IPS-15b (cell line): ENCODE results near the gene IZUMO1R.
"Not testable (repeated sequence)": the region's sequence is repeated elsewhere in the genome, so short reads cannot be mapped to it uniquely, and the experiment has no call there.

Experiments used
- H3K27me3 ChIP-seq: one replicate; pipeline ENCODE4 v1.6.1; 2013; ENCODE audit warnings: low read length; ENCODE audit not compliant: control insufficient read depth, insufficient read depth
- H3K36me3 ChIP-seq: one replicate; pipeline ENCODE4 v1.6.1; 2013; ENCODE audit warnings: low read length; ENCODE audit not compliant: control insufficient read depth, insufficient read depth
- H3K4me1 ChIP-seq: one replicate; pipeline ENCODE4 v1.6.1; 2013; ENCODE audit warnings: mild to moderate bottlenecking, low read length; ENCODE audit not compliant: control insufficient read depth, insufficient read depth
- H3K4me3 ChIP-seq: one replicate; pipeline ENCODE4 v1.5.1; 2013; ENCODE audit warnings: low read depth, low read length
- H3K9ac ChIP-seq: one replicate; pipeline ENCODE4 v1.6.1; 2013; ENCODE audit warnings: low read depth, mild to moderate bottlenecking, low read length
- H3K9me3 ChIP-seq: one replicate; pipeline ENCODE4 v1.6.1; 2013; ENCODE audit warnings: mild to moderate bottlenecking, low read length; ENCODE audit not compliant: control insufficient read depth, insufficient read depth

The IZUMO1R gene

DNA sequence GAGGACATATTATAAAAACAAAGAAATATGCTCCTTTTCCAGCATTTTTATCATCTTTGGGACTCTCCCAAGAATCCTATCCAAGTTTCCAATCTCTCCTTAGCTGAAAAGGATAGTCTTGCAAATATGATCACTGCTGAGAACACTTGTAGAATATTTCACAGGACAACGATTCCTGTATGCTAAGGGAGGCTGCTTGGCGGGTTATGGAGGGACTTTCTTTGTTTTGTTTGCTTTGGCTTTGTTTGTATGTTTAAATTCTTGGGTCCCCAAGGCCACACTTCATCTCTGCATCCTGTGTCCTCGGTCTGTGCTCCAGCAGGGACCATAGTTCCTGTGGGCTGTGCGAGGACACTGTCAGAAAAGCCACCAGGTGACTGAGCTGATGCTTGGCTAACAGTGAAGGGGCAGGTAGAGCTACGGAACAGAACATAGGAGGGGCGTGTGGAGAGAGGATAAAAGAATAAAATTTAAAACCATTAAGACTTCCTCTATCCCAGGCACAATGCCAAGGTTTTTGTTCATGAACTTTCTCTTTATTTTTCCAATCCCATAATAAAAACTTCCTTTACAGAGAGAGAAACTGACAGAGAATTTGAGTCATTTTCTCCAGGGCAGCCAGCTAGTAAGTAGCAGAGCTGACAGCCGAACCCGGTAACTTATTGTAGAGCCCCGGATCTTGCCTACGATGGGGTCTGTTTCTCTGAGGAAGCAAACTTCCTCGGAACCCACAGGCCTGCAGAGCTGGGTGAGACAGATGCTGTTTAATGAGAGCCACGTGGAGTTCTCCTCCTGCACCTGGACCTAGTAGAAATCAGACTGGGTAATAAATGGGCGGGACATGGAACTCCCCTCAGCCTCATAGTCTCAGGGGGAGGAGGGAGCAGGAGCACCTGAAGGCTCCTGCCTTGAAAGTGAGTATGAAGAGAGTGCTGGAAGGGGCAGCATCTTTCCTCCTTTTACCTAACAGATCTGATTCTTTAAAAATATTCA, at the start of gene IZUMO1R:
Gene IZUMO1R, plus strand, starts transcription at position 615 of the 993 bp plus-strand sequence. CDS start 1,057 bp downstream, outside the sequence.
- no peaks in the 10 kb centered on the region for H3K27me3 ChIP-seq
- no peaks in the 10 kb centered on the region for H3K4me1 ChIP-seq
- H3K9me3 ChIP-seq = no peaks in the 10 kb centered on the region
- H3K9ac ChIP-seq = no peak within 1 kb of the TSS
- no peak within 1 kb of the TSS for H3K4me3 ChIP-seq
- no peaks in the 10 kb centered on the region for H3K36me3 ChIP-seq

DNA sequence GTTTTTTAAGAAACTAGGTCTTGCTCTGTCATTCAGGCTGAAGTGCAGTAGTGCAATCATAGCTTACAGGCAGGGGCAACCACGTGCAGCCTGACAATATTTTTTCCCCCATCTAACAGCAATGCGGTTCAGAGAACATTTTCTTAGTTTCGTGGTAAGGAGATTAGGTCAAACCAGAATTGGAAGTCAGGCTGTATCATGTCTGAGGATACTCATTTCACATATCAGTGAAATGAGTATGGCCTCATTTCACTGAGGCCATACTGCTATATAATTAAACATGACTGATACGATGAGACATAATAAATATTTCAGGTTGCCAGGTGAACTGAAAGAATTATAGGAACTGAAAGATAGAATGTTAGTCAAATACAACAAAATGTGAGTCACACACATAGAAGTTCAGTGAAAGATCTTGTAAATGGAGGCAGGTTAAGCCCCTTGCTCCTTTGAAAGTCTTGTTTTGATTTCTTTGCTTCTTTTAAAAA, 32.5 kb upstream of the IZUMO1R start:
- Histone ChIP-seq H3K9ac (no peak overlapping the region), H3K4me1 (no peaks in the 10 kb centered on the region), H3K4me3 (no peak overlapping the region), H3K27me3 (no peaks in the 10 kb centered on the region), H3K36me3 (no peaks in the 10 kb centered on the region), H3K9me3 (no peaks in the 10 kb centered on the region)

DNA sequence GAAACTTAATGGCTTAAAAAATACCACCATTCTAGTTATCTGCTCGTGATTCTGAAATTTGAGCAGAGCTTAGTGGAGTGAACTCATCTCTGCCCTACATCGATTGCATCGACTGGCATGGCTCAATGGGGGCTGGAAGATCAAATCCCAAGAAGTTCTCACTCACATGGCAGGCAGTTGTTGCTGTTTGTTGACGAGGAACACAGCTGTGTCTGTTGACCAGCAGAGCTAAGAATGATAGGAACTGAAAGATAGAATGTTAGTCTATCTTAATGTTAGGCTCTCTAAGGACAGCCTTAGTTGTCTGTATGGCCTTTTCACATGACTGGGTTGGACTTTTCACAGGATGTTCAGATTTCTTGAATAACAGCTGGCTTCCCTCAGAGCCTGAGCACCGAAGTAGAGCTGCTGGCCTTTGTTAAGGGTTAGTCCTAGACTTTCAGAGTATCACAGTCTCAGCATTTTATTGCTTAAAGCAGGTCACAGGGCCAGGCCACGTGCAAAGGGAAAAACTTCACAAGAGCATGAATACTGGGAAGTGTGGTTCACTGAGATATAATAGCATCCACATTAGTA, 31.6 kb upstream of the IZUMO1R start:
- Histone ChIP-seq H3K4me3 (no peak overlapping the region), H3K9me3 (no peaks in the 10 kb centered on the region), H3K4me1 (no peaks in the 10 kb centered on the region), H3K36me3 (no peaks in the 10 kb centered on the region), H3K27me3 (no peaks in the 10 kb centered on the region), H3K9ac (no peak overlapping the region)

DNA sequence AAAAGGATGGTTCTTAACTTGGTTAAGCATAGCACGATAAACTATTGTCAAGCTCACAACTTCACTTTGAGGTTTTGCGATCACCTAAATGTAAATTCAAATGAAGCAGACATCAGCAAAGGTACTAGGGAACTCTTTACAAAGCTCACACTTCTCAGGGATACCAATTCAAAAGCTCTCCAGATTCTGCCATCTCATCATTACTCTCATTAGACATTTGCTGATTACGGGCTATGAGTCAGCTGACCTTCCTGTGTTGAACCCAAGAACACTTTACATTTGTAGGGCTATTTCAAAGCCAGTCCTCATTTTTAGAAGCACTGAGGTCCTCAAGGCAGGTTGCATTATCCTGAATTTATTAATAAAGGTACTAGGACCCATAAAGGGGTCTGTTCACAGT, 28.4 kb upstream of the IZUMO1R start:
- H3K9ac ChIP-seq = no peak overlapping the region
- H3K27me3 ChIP-seq = no peaks in the 10 kb centered on the region
- no peaks in the 10 kb centered on the region for H3K36me3 ChIP-seq
- H3K4me1 ChIP-seq = no peaks in the 10 kb centered on the region
- no peak overlapping the region for H3K4me3 ChIP-seq
- H3K9me3 ChIP-seq = no peaks in the 10 kb centered on the region

- Histone ChIP-seq H3K36me3 (no peaks in the 10 kb centered on the region), H3K9ac (no peak overlapping the region), H3K4me1 (no peaks in the 10 kb centered on the region), H3K4me3 (no peak overlapping the region), H3K27me3 (no peaks in the 10 kb centered on the region), H3K9me3 (no peaks in the 10 kb centered on the region)
Measured at GRCh38 chr11:94276943-94277342, 27.4 kb upstream of the IZUMO1R start.

GRCh38 chr11:94278207-94278606, 26.2 kb upstream of the IZUMO1R start:
- not testable (repeated sequence) for H3K4me1 ChIP-seq, H3K9me3 ChIP-seq, H3K36me3 ChIP-seq, H3K9ac ChIP-seq, H3K4me3 ChIP-seq, H3K27me3 ChIP-seq

DNA sequence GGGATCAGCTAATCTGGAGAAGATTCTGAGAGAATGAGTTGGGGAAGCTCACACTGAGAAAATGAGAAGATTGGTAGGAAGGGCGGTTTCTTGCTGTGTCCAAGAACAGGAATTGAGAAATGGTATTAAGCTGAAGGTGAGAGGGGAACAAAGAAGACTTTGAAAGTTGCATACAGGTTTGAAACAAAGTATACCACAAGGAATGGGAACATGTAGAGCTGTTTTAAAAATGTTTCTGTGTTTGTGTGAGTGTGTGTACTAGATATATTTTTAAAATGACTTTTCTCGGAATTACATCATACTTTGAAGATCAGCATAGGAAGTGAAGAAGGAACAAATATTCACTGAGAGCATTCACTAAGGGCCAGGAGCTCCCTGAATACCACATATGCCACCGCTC, 24.4 kb upstream of the IZUMO1R start:
- no peaks in the 10 kb centered on the region for H3K9me3 ChIP-seq
- H3K36me3 ChIP-seq = no peaks in the 10 kb centered on the region
- no peak overlapping the region for H3K4me3 ChIP-seq
- H3K9ac ChIP-seq = no peak overlapping the region
- no peaks in the 10 kb centered on the region for H3K27me3 ChIP-seq
- no peaks in the 10 kb centered on the region for H3K4me1 ChIP-seq

GRCh38 chr11:94281324-94281723, 23.1 kb upstream of the IZUMO1R start:
- Histone ChIP-seq H3K27me3 (no peaks in the 10 kb centered on the region), H3K4me1 (no peaks in the 10 kb centered on the region)

GRCh38 chr11:94283678-94284077, 20.7 kb upstream of the IZUMO1R start:
- Histone ChIP-seq H3K4me3 (no peak overlapping the region), H3K9ac (no peak overlapping the region), H3K4me1 (no peaks in the 10 kb centered on the region), H3K9me3 (no peaks in the 10 kb centered on the region), H3K36me3 (no peaks in the 10 kb centered on the region), H3K27me3 (no peaks in the 10 kb centered on the region)

More at GRCh38 chr11:94281324-94281723, 23.1 kb upstream of the IZUMO1R start:
- no peaks in the 10 kb centered on the region for H3K36me3 ChIP-seq
- no peak overlapping the region for H3K9ac ChIP-seq
- H3K9me3 ChIP-seq = no peaks in the 10 kb centered on the region
- H3K4me3 ChIP-seq = no peak overlapping the region

GRCh38 chr11:94295534-94295933, 8.8 kb upstream of the IZUMO1R start:
- Histone ChIP-seq H3K9me3 (no peaks in the 10 kb centered on the region), H3K27me3 (no peaks in the 10 kb centered on the region), H3K4me3 (no peak overlapping the region), H3K9ac (no peak overlapping the region), H3K36me3 (no peaks in the 10 kb centered on the region), H3K4me1 (no peaks in the 10 kb centered on the region)

GRCh38 chr11:94297985-94298576, 6.3 kb upstream of the IZUMO1R start:
- H3K4me1 ChIP-seq = no peaks in the 10 kb centered on the region
- no peaks in the 10 kb centered on the region for H3K36me3 ChIP-seq
- H3K27me3 ChIP-seq = no peaks in the 10 kb centered on the region
- H3K9ac ChIP-seq = no peak overlapping the region
- H3K4me3 ChIP-seq = no peak overlapping the region
- H3K9me3 ChIP-seq = no peaks in the 10 kb centered on the region
